GM10266 (cell line): ENCODE data around the gene SMPDL3A.

Experiments
- DNase-seq: peaks from one replicate; pipeline ENCODE4 v3.0.0; 2012; ENCODE audit errors: extremely low spot score
- TF ChIP-seq, protein P1 (sequence below): IDR thresholded peaks from 2 replicates; pipeline ENCODE4 v1.5.1; 2012; ENCODE audit warnings: mild to moderate bottlenecking, low read depth; ENCODE audit not compliant: control insufficient read depth, insufficient read depth; ENCODE audit errors: missing control alignments

Gene SMPDL3A

GRCh38 chr6:122788208-122788607, 850 bp upstream of the SMPDL3A start:
- TF ChIP-seq, protein P1, sequence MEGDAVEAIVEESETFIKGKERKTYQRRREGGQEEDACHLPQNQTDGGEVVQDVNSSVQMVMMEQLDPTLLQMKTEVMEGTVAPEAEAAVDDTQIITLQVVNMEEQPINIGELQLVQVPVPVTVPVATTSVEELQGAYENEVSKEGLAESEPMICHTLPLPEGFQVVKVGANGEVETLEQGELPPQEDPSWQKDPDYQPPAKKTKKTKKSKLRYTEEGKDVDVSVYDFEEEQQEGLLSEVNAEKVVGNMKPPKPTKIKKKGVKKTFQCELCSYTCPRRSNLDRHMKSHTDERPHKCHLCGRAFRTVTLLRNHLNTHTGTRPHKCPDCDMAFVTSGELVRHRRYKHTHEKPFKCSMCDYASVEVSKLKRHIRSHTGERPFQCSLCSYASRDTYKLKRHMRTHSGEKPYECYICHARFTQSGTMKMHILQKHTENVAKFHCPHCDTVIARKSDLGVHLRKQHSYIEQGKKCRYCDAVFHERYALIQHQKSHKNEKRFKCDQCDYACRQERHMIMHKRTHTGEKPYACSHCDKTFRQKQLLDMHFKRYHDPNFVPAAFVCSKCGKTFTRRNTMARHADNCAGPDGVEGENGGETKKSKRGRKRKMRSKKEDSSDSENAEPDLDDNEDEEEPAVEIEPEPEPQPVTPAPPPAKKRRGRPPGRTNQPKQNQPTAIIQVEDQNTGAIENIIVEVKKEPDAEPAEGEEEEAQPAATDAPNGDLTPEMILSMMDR, result no peak
- DNase-seq, result no peak

- DNase-seq, result no peak
- TF ChIP-seq, protein P1, result no peak
Observed at GRCh38 chr6:122788663-122789181, 336 bp upstream of the SMPDL3A start.

- no peak for DNase-seq
- TF ChIP-seq, protein P1, result no peak
Observed at GRCh38 chr6:122790028-122790422, 967 bp downstream of the SMPDL3A start.

- TF ChIP-seq, protein P1, result no peak
- DNase-seq, result no peak
Observed at GRCh38 chr6:122790423-122791309, 1.6 kb downstream of the SMPDL3A start.

DNA sequence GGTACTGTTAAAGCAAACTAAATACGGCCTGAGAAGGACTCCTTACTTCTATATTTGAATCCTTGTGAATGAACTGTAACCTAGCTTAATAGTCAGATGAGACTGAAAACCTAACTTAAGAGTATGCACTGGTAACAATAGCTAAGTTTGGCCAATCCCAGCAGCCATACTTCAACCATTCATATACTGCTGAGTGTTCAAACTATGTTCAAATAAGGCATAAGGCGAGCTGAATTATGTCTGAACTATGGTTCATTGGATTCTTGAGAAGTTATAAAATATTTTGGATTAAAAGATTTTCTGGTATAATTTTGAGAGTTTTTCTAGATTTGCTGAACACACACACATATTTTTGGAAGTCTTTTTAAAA, 2.2 kb downstream of the SMPDL3A start:
- DNase-seq, result no peak
- TF ChIP-seq, protein P1, result no peak

DNA sequence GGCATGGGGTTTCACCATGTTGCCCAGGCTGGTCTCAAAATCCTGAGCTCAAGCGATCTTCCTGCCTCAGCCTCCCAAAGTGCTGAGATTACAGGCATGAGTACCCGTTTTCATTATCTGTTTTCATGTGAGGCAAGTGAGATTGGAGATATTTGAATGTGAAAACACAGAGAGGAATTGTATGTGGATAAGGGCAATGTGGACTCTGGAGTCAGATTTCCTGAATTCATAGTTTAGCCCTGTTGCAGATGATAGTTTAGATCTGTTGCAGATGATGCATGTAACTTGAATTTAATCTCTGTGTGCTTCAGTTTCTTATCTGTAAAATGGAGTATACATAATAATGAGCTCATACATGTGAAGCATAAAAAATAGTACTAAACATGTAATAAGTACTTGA, 3.7 kb downstream of the SMPDL3A start:
- TF ChIP-seq, protein P1, result no peak
- DNase-seq, result no peak

GRCh38 chr6:122797537-122797936, 8.5 kb downstream of the SMPDL3A start:
- no peak for DNase-seq
- TF ChIP-seq, protein P1, result no peak
